ENCODE measurements around the gene KRT4. TPM values are rescaled to one million over a fixed set of nuclear protein-coding genes. Genes with fewer than 3 reads are reported as not detected.

Gene KRT4
- total and polyA plus RNA-seq, 12 donors: 2.5 TPM; not detected in 11

DNA sequence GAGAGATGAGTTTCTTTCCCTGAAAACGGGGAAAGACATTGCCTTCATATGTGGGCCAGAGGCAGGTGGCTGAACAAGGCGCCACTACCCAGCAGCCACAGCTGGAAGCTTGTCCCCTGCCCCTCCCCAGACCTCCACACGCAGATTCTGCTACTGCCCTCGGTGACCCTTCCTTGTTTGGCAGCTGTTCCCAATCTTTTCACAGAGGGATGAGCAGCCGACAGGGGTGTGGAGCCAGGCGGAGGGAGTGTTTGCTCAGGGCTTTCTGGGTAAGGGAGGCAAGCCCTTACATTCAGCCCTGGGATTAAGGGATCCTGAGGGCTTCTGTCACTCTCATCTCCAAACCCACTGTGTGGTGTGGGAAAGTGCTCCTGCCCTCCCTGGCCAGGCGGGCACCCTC, 4.5 kb upstream of the KRT4 start:
- Histone ChIP-seq H3K27ac (no peak overlapping the region), H3K4me3 (no peak overlapping the region), H3K27me3 (peaks cover 0 to 47% (median 25%) of the 10 kb centered on the region in 7 donors), H3K36me3 (no peaks in the 10 kb centered on the region), H3K9me3 (no peaks in the 10 kb centered on the region), H3K4me1 (peaks cover 0 to 6% (median 0%) of the 10 kb centered on the region in 9 donors)
- TF ChIP-seq, protein P1, sequence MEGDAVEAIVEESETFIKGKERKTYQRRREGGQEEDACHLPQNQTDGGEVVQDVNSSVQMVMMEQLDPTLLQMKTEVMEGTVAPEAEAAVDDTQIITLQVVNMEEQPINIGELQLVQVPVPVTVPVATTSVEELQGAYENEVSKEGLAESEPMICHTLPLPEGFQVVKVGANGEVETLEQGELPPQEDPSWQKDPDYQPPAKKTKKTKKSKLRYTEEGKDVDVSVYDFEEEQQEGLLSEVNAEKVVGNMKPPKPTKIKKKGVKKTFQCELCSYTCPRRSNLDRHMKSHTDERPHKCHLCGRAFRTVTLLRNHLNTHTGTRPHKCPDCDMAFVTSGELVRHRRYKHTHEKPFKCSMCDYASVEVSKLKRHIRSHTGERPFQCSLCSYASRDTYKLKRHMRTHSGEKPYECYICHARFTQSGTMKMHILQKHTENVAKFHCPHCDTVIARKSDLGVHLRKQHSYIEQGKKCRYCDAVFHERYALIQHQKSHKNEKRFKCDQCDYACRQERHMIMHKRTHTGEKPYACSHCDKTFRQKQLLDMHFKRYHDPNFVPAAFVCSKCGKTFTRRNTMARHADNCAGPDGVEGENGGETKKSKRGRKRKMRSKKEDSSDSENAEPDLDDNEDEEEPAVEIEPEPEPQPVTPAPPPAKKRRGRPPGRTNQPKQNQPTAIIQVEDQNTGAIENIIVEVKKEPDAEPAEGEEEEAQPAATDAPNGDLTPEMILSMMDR (IDR thresholded peaks at IDR 0.05): no peak
- ATAC-seq (no peak), DNase-seq (no peak)
- 44 to 50% methylated on average over 7 of the region's 7 CpGs for WGBS, 2 donors
- intact Hi-C loops (cut with DNase I): no loop called here

DNA sequence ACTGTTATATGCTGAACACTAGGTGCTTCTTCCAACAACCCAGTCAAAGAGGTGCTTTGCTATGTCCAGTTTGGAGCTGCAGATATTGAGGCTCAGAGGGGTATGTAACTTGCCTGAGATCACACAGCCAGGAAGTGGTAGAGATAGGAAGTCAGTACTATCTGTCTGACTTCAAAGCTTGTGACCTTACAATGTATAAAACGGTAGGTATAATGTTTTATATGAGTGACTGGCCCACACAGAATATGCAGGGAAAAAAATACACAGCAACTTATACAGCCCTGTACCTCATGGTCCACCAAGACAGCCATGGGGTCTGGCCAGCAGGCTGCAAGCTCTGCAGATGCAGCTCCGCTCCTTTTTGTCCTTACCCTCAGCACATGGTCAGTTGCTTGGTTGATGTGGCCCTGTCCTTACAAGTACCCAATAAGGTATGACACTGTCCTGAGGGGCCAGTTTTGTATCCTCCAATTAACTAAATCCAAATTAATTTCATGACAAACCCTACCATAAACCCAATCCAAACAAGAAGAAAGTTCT, 3.9 kb upstream of the KRT4 start:
- Histone ChIP-seq H3K27ac (no peak overlapping the region), H3K9me3 (no peaks in the 10 kb centered on the region), H3K4me3 (no peak overlapping the region), H3K27me3 (peaks cover 0 to 47% (median 25%) of the 10 kb centered on the region in 7 donors), H3K4me1 (peaks cover 0 to 6% (median 0%) of the 10 kb centered on the region in 9 donors), H3K36me3 (no peaks in the 10 kb centered on the region)
- 73 to 76% methylated on average over 2 of the region's 2 CpGs for WGBS, 2 donors
- DNase-seq: no peak
- TF ChIP-seq, protein P1 (IDR thresholded peaks at IDR 0.05): no peak
- no peak for ATAC-seq
- intact Hi-C loops (cut with DNase I): no loop called here

DNA sequence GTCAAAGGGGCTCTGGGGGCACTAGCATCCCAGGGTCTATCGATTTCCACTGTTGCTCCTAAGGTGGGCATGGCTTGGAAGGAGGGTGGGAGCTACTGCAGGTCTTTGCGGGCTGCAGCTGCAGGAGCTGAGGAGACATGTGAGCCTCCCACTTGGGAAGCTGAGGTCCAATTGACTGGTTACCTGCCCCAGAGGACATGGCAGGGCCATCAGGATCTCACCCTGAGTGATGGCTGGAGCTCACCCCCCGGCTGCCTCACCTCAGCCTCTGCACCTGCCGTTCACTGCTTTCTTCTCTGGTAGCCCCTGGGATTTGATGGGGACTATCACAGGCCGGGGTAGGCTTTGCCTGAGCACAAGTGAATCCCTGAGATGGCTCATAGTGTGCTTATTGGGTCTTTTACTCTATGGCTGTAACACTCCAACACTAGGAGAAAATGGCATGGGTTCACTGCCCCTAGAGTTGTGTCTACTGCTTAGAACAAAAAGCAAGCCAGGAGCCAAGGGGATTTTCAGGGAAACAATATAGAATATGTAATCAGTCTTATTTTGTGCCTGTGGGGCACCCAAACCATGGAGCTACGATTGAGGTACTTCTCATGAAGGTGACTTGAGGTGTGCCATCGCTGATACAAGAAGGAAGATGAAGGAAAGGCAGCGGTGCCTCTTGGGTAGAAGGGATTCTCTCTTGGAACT, 3.2 kb upstream of the KRT4 start:
- no peak overlapping the region for H3K4me3 ChIP-seq
- ATAC-seq (no peak), DNase-seq (no peak)
- no peaks in the 10 kb centered on the region for H3K9me3 ChIP-seq
- peaks cover 0 to 6% (median 0%) of the 10 kb centered on the region in 9 donors for H3K4me1 ChIP-seq
- WGBS, 2 donors: 90% methylated on average over 8 of the region's 8 CpGs
- H3K27me3 ChIP-seq: peaks cover 0 to 47% (median 25%) of the 10 kb centered on the region in 7 donors
- H3K36me3 ChIP-seq: no peaks in the 10 kb centered on the region
- intact Hi-C loops (cut with DNase I): no loop called here
- TF ChIP-seq, protein P1 (IDR thresholded peaks at IDR 0.05): no peak
- no peak overlapping the region for H3K27ac ChIP-seq

DNA sequence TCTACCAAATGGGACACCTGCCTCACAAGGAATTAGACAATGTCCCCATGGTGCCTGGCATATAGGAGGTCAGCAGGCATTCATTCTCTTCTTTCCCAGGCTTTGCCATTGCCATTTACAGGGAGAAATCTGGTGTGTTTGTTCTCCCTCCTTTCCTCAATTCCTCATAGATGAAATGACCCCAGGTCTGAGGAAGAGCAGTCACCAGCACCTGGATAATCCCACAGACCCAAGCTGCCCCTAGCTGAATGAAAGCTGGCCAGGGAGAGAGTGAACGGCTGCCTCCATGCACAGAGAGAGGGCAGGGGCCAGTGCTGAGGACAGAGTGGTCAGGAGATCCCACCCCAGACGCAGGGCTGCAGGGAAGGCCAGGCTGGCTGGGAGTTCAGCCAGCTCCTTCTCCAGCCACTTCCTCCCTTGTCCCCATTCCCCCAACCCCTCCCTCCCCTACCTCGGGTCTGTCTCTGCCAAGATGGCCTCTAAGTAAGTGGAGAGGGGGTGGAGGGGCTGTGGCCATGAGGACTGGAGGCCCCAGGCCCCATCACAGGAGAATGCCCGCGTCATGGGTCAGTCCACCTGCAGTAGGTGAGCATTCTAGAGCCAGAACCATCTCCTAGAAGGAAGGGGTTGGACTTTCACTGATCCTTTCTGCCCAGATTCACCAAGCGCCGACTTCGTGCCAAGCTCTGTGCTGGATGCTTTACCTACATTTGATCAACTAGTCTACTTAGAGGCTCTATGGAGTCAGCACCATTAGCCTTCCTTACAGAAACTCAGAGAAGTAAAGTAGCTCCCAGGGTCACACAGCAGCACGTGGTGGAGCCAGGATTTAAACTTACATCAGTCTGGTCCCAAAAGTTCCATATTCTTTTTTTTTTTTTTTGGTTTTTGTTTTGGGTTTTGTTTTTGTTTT, 2.0 kb upstream of the KRT4 start:
- Histone ChIP-seq H3K27ac (no peak overlapping the region), H3K27me3 (peaks cover 0 to 42% (median 23%) of the 10 kb centered on the region in 7 donors), H3K4me1 (peaks cover 0 to 6% (median 0%) of the 10 kb centered on the region in 9 donors), H3K9me3 (no peaks in the 10 kb centered on the region), H3K4me3 (no peak overlapping the region), H3K36me3 (no peaks in the 10 kb centered on the region)
- TF ChIP-seq, protein P1 (IDR thresholded peaks at IDR 0.05): no peak
- WGBS, 2 donors: 72% methylated on average over 9 of the region's 9 CpGs
- intact Hi-C loops (cut with DNase I): no loop called here
- ATAC-seq: no peak
- no peak for DNase-seq

All from heart right ventricle (tissue), 16 donors.